Glomerular visceral epithelial cell (primary cell): ENCODE results near the gene ELOB.

ENCODE experiments used
- DNase-seq: peaks from one replicate; pipeline ENCODE4 v3.0.0-alpha.2; 2016; ENCODE audit errors: extremely low spot score

ELOB gene

GRCh38 chr16:2810651-2811050 lies 33.6 kb upstream of the ELOB start:
- DNase-seq = no peak

- DNase-seq = no peak
Measured at GRCh38 chr16:2809149-2809760, 32.2 kb upstream of the ELOB start.

- no peak for DNase-seq
Measured at GRCh38 chr16:2808181-2808580, 31.1 kb upstream of the ELOB start.

GRCh38 chr16:2806286-2806685 lies 29.2 kb upstream of the ELOB start:
- no peak for DNase-seq

GRCh38 chr16:2804728-2805127 lies 27.6 kb upstream of the ELOB start:
- DNase-seq = no peak

- no peak for DNase-seq
Measured at GRCh38 chr16:2803545-2804195, 26.6 kb upstream of the ELOB start.

GRCh38 chr16:2799859-2800226 lies 22.8 kb upstream of the ELOB start:
- DNase-seq = no peak

- DNase-seq = no peak
Measured at GRCh38 chr16:2799205-2799858, 22.3 kb upstream of the ELOB start.

GRCh38 chr16:2798723-2799204 lies 21.7 kb upstream of the ELOB start:
- no peak for DNase-seq

- no peak for DNase-seq
Measured at GRCh38 chr16:2795395-2796143, 18.5 kb upstream of the ELOB start.

- DNase-seq = no peak
Measured at GRCh38 chr16:2792940-2793339, 15.9 kb upstream of the ELOB start.

- DNase-seq = no peak
Measured at GRCh38 chr16:2791174-2791573, 14.1 kb upstream of the ELOB start.

- DNase-seq = no peak
Measured at GRCh38 chr16:2790631-2791030, 13.6 kb upstream of the ELOB start.

GRCh38 chr16:2787961-2788360 lies 10.9 kb upstream of the ELOB start:
- DNase-seq = no peak

- DNase-seq = no peak
Measured at GRCh38 chr16:2787406-2787805, 10.3 kb upstream of the ELOB start, which contains the start of gene PRSS33. PRSS33 (minus strand) TSS chr16:2787560; CDS start chr16:2786547, 1,013 bp downstream.

- DNase-seq = no peak
Measured at GRCh38 chr16:2786826-2787151, 9.7 kb upstream of the ELOB start.

GRCh38 chr16:2786061-2786825 lies 9.2 kb upstream of the ELOB start:
- no peak for DNase-seq

GRCh38 chr16:2785101-2785991 lies 8.3 kb upstream of the ELOB start:
- no peak for DNase-seq

- no peak for DNase-seq
Measured at GRCh38 chr16:2784358-2785100, 7.4 kb upstream of the ELOB start.
